ENCODE measurements around the gene PIK3CG. TPM values are rescaled to one million over a fixed set of nuclear protein-coding genes. Genes with fewer than 3 reads are reported as not detected.

The PIK3CG gene
- total RNA-seq, 5 donors from 2014 or later (not counting 1 experiment from before 2014, with no cell fraction given) = 27.8 to 33.7 (median 28.4) TPM

- no peaks in the 10 kb centered on the region for H3K9me3 Mint-ChIP-seq
- no peak for DNase-seq
- Histone ChIP-seq H3K27me3 (replicated peaks in 1 of 2; ENCODE audit: control insufficient read depth in 2 of 2, extremely low read depth in 1 of 2, insufficient read depth in 2 of 2, low read length in 1 of 2) (no peaks in the 10 kb centered on the region), H3K27ac (ENCODE audit: low read length) (no peak overlapping the region), H3K4me1 (ENCODE audit: control insufficient read depth in 1 of 2, extremely low read depth in 1 of 2, insufficient read depth in 2 of 2, low read length in 2 of 2) (peaks cover 0 to 8% of the 10 kb centered on the region in 2 experiments), H3K36me3 (ENCODE audit: control insufficient read depth in 2 of 2, extremely low read depth in 1 of 2, insufficient read depth in 1 of 2, low read length in 1 of 2) (no peaks in the 10 kb centered on the region), H3K4me3 (ENCODE audit: control insufficient read depth in 1 of 2, extremely low read depth in 1 of 2, low read length in 1 of 2) (no peak overlapping the region), H3K9me3 (no peaks in the 10 kb centered on the region)
- H3K4me3 Mint-ChIP-seq = no peak overlapping the region
- no peak overlapping the region for H3K27ac Mint-ChIP-seq
- no peak for ATAC-seq (replicated peaks in 1 of 4)
- POLR2A ChIA-PET = interaction anchor here in 1 of 2 donors (0.6 kb wide), 1 partner anchor 49 kb away, joined by 4 read pairs; no protein-coding TSS in a partner anchor
- H3K36me3 Mint-ChIP-seq = no peaks in the 10 kb centered on the region
- peaks cover 8 to 18% (median 8%) of the 10 kb centered on the region in 3 donors for H3K4me1 Mint-ChIP-seq
- CTCF ChIA-PET = interaction anchor here in 1 of 2 donors (0.6 kb wide), 1 partner anchor 154 kb away, joined by 5 read pairs; no protein-coding TSS in a partner anchor
- 64% methylated on average over 2 of the region's 6 CpGs for WGBS (ENCODE audit: insufficient coverage)
- peaks cover 0 to 2% of the 10 kb centered on the region in 2 donors for H3K27me3 Mint-ChIP-seq
Observed at GRCh38 chr7:106855540-106856132, 9.4 kb upstream of the PIK3CG start.

- ChIA-PET POLR2A (interaction anchor here (0.6 kb wide), 2 partner anchors 9 to 286 kb away, joined by 3 read pairs; no protein-coding TSS in a partner anchor), CTCF (interaction anchor here (0.7 kb wide), 2 partner anchors 24 to 1593 kb away, joined by 4 to 5 read pairs; no protein-coding TSS in a partner anchor)
- ATAC-seq (replicated peaks in 1 of 4) (no peak), DNase-seq (peak in 4 of 35 experiments; percentile 7 to 39 (median 12))
- no peaks in the 10 kb centered on the region for H3K36me3 Mint-ChIP-seq
- Histone ChIP-seq H3K27ac (ENCODE audit: low read length) (no peak overlapping the region), H3K4me1 (ENCODE audit: control insufficient read depth in 1 of 2, extremely low read depth in 1 of 2, insufficient read depth in 2 of 2, low read length in 2 of 2) (peaks cover under 1 to 19% of the 10 kb centered on the region in 2 experiments), H3K4me3 (ENCODE audit: control insufficient read depth in 1 of 2, extremely low read depth in 1 of 2, low read length in 1 of 2) (no peak overlapping the region), H3K27me3 (replicated peaks in 1 of 2; ENCODE audit: control insufficient read depth in 2 of 2, extremely low read depth in 1 of 2, insufficient read depth in 2 of 2, low read length in 1 of 2) (no peaks in the 10 kb centered on the region), H3K36me3 (ENCODE audit: control insufficient read depth in 2 of 2, extremely low read depth in 1 of 2, insufficient read depth in 1 of 2, low read length in 1 of 2) (no peaks in the 10 kb centered on the region), H3K9me3 (no peaks in the 10 kb centered on the region)
- H3K4me1 Mint-ChIP-seq = peaks cover 35 to 45% (median 37%) of the 10 kb centered on the region in 3 donors
- no peaks in the 10 kb centered on the region for H3K9me3 Mint-ChIP-seq
- no peak overlapping the region for H3K4me3 Mint-ChIP-seq
- no peak overlapping the region for H3K27ac Mint-ChIP-seq
- 100% methylated on average over 3 of the region's 10 CpGs for WGBS (ENCODE audit: insufficient coverage)
- H3K27me3 Mint-ChIP-seq = no peaks in the 10 kb centered on the region
Observed at GRCh38 chr7:106858618-106859532, 6.2 kb upstream of the PIK3CG start.

- H3K36me3 ChIP-seq (ENCODE audit: control insufficient read depth in 2 of 2, extremely low read depth in 1 of 2, insufficient read depth in 1 of 2, low read length in 1 of 2) = peaks cover 0 to 3% of the 10 kb centered on the region in 2 donors
- H3K27me3 ChIP-seq (replicated peaks in 1 of 2; ENCODE audit: control insufficient read depth in 2 of 2, extremely low read depth in 1 of 2, insufficient read depth in 2 of 2, low read length in 1 of 2) = no peaks in the 10 kb centered on the region
- ChIA-PET POLR2A (interaction anchor here in 1 of 2 donors (0.6 kb wide), 1 partner anchor 304 kb away, joined by 3 read pairs; no protein-coding TSS in a partner anchor), CTCF (no interaction called here)
- peak overlapping the region in 1 of 3 donors; percentile 90 for H3K4me3 Mint-ChIP-seq
- no peak for DNase-seq
- ATAC-seq (replicated peaks in 1 of 4) = no peak
- 100% methylated on average over 6 of the region's 8 CpGs for WGBS (ENCODE audit: insufficient coverage)
- H3K27ac Mint-ChIP-seq = peak overlapping the region; percentile 91 to 92
- H3K36me3 Mint-ChIP-seq = peaks cover 9% of the 10 kb centered on the region
- no peaks in the 10 kb centered on the region for H3K27me3 Mint-ChIP-seq
- peak overlapping the region; percentile 85 for H3K27ac ChIP-seq (ENCODE audit: low read length)
- H3K4me1 ChIP-seq (ENCODE audit: control insufficient read depth in 1 of 2, extremely low read depth in 1 of 2, insufficient read depth in 2 of 2, low read length in 2 of 2) = peaks cover 8 to 29% of the 10 kb centered on the region in 2 experiments
- peaks cover 60 to 70% (median 62%) of the 10 kb centered on the region in 3 donors for H3K4me1 Mint-ChIP-seq
- no peaks in the 10 kb centered on the region for H3K9me3 Mint-ChIP-seq
- no peak overlapping the region for H3K4me3 ChIP-seq (ENCODE audit: control insufficient read depth in 1 of 2, extremely low read depth in 1 of 2, low read length in 1 of 2)
- H3K9me3 ChIP-seq = no peaks in the 10 kb centered on the region
Observed at GRCh38 chr7:106862317-106863089, 2.6 kb upstream of the PIK3CG start.

- peak overlapping the region in 1 of 3 donors; percentile 90 for H3K4me3 Mint-ChIP-seq
Observed at GRCh38 chr7:106863274-106863997, 1.6 kb upstream of the PIK3CG start.

GRCh38 chr7:106864298-106865081, 592 bp upstream of the PIK3CG start:
- H3K27ac ChIP-seq (ENCODE audit: low read length) = peak overlapping the region; percentile 85
- peaks cover 73 to 80% (median 74%) of the 10 kb centered on the region in 3 donors for H3K4me1 Mint-ChIP-seq
- no peaks in the 10 kb centered on the region for H3K9me3 ChIP-seq
- ChIA-PET POLR2A (interaction anchor here (0.6 to 1.2 kb wide), 10 partner anchors 17 to 1625 kb away, joined by 3 to 6 read pairs (median 3); partner anchors contain the start of gene HBP1 (in 1 of the 2)), CTCF (interaction anchor here in 1 of 2 donors (0.6 to 1.2 kb wide), 3 partner anchors 283 to 322 kb away, joined by 3 to 5 read pairs (median 3); partner anchors contain the start of gene HBP1)
- no peaks in the 10 kb centered on the region for H3K27me3 ChIP-seq (replicated peaks in 1 of 2; ENCODE audit: control insufficient read depth in 2 of 2, extremely low read depth in 1 of 2, insufficient read depth in 2 of 2, low read length in 1 of 2)
- no peaks in the 10 kb centered on the region for H3K9me3 Mint-ChIP-seq
- H3K4me3 ChIP-seq (ENCODE audit: control insufficient read depth in 1 of 2, extremely low read depth in 1 of 2, low read length in 1 of 2) = peak overlapping the region in 1 of 2 donors; percentile 59
- H3K36me3 ChIP-seq (ENCODE audit: control insufficient read depth in 2 of 2, extremely low read depth in 1 of 2, insufficient read depth in 1 of 2, low read length in 1 of 2) = peaks cover 6 to 22% of the 10 kb centered on the region in 2 donors
- peak in 2 of 35 experiments; percentile 10 to 44 for DNase-seq
- peak in 3 of 4 experiments; percentile 32 to 41 (median 34) for ATAC-seq (replicated peaks in 1 of 4)
- H3K27ac Mint-ChIP-seq = peak overlapping the region; percentile 91 to 92
- peak overlapping the region; percentile 90 to 91 (median 90) for H3K4me3 Mint-ChIP-seq
- peaks cover 27% of the 10 kb centered on the region for H3K36me3 Mint-ChIP-seq
- H3K4me1 ChIP-seq (ENCODE audit: control insufficient read depth in 1 of 2, extremely low read depth in 1 of 2, insufficient read depth in 2 of 2, low read length in 2 of 2) = peaks cover 15 to 40% of the 10 kb centered on the region in 2 experiments
- WGBS (ENCODE audit: insufficient coverage) = no CpG with 5 or more reads among the region's 2 CpGs
- H3K27me3 Mint-ChIP-seq = no peaks in the 10 kb centered on the region

More at GRCh38 chr7:106863274-106863997, 1.6 kb upstream of the PIK3CG start:
- Mint-ChIP-seq H3K4me1 (peaks cover 68 to 71% (median 70%) of the 10 kb centered on the region in 3 donors), H3K27me3 (no peaks in the 10 kb centered on the region), H3K9me3 (no peaks in the 10 kb centered on the region), H3K36me3 (peaks cover 17% of the 10 kb centered on the region), H3K27ac (peak overlapping the region; percentile 91 to 92)
- CTCF ChIA-PET = no interaction called here
- Histone ChIP-seq H3K4me3 (ENCODE audit: control insufficient read depth in 1 of 2, extremely low read depth in 1 of 2, low read length in 1 of 2) (no peak overlapping the region), H3K27ac (ENCODE audit: low read length) (peak overlapping the region; percentile 85), H3K36me3 (ENCODE audit: control insufficient read depth in 2 of 2, extremely low read depth in 1 of 2, insufficient read depth in 1 of 2, low read length in 1 of 2) (peaks cover 6 to 13% of the 10 kb centered on the region in 2 donors), H3K4me1 (ENCODE audit: control insufficient read depth in 1 of 2, extremely low read depth in 1 of 2, insufficient read depth in 2 of 2, low read length in 2 of 2) (peaks cover 8 to 38% of the 10 kb centered on the region in 2 experiments), H3K27me3 (replicated peaks in 1 of 2; ENCODE audit: control insufficient read depth in 2 of 2, extremely low read depth in 1 of 2, insufficient read depth in 2 of 2, low read length in 1 of 2) (no peaks in the 10 kb centered on the region), H3K9me3 (no peaks in the 10 kb centered on the region)
- no peak for DNase-seq
- POLR2A ChIA-PET = interaction anchor here (0.6 to 1.0 kb wide), 2 partner anchors 303 to 1626 kb away, joined by 6 read pairs; no protein-coding TSS in a partner anchor
- whole genome bisulfite sequencing (ENCODE audit: insufficient coverage) = no CpG with 5 or more reads among the region's 3 CpGs
- ATAC-seq (replicated peaks in 1 of 4) = no peak

Data from T-cell (primary cell).